ENCODE data around the gene TXNDC8. TPM values are rescaled to one million over a fixed set of nuclear protein-coding genes. Genes with fewer than 3 reads are reported as not detected.

Gene TXNDC8
- total and polyA plus RNA-seq, 2 experiments from 2014 or later: not detected

DNA sequence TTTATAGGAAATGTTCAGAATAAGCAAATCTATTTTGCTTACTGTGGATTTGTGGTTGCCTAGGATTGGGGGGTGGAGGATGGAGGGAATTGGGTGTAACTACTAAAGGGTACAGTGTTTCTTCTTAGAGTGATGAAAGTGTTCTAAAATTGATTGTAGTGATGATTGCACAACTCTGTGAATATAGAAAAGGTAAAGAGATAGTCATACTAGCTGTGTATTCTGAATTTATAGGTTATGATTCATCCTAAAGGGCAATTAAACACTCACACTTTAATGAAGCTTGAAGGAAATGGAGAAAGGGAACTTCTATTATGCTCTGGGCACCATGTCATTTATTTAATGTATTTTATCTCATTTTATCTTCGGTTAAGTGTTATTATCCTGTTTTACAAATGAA is 9.9 kb downstream of the TXNDC8 start (continued):
- no peak for TF ChIP-seq CTCF (conservative IDR thresholded peaks at IDR 0.05; ENCODE audit: low read depth in 2 of 2)

DNA sequence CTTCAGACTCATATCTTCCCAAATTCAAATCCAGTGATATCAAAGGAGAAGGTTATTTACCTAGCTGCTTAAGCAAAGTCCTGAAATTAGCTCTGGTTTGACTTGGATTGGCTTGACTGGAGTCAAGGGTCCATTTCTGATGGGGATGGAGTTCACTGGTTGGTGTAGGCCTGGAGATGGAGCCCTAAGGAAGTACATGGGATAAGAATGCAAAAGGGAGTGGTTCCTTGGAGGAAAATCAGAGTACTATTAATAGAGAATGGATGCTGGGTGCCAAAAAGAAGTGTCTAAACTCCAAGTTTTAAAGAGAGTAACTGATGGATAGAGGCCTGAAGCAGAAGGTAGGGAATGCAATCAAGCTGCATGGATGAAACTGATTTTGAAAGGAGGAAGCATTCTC is 13.8 kb downstream of the TXNDC8 start:
- Histone ChIP-seq H3K27me3 (ENCODE audit: insufficient read depth) (no peaks in the 10 kb centered on the region), H3K4me2 (no peak overlapping the region), H3K36me3 (ENCODE audit: insufficient read depth) (no peaks in the 10 kb centered on the region), H3K27ac (ENCODE audit: low read depth) (no peak overlapping the region), H3K9me2 (ENCODE audit: insufficient read depth) (0 out of 2 replicates have a peak, but pooled peaks cover 7% of the 10 kb centered on the region), H2AFZ (no peak overlapping the region), H4K20me1 (replicated peaks; ENCODE audit: insufficient read depth) (no peaks in the 10 kb centered on the region), H3K79me2 (replicated peaks; ENCODE audit: insufficient read depth) (no peaks in the 10 kb centered on the region), H3K4me3 (no peak overlapping the region), H3K4me1 (ENCODE audit: insufficient read depth) (no peaks in the 10 kb centered on the region), H3F3A (replicated peaks; ENCODE audit: low read depth) (no peaks in the 10 kb centered on the region)
- Mint-ChIP-seq H3K36me3 (ENCODE audit: low read depth) (no peaks in the 10 kb centered on the region), H3K27ac (no peak overlapping the region), H3K27me3 (ENCODE audit: insufficient read depth, low read depth, poor library complexity) (no peaks in the 10 kb centered on the region), H3K4me1 (no peaks in the 10 kb centered on the region), H3K4me3 (no peak overlapping the region), H3K9me3 (no peaks in the 10 kb centered on the region)
- DNase-seq (ENCODE audit: low spot score) (no peak), ATAC-seq (no peak)
- no peak for TF ChIP-seq STAT1 (IDR thresholded peaks at IDR 0.05; ENCODE audit: unreplicated experiment)
- TF ChIP-seq CREB1 (CRISPR knock-in tag; IDR thresholded peaks at IDR 0.05; ENCODE audit: low read depth): no peak
- TF ChIP-seq, protein P1, sequence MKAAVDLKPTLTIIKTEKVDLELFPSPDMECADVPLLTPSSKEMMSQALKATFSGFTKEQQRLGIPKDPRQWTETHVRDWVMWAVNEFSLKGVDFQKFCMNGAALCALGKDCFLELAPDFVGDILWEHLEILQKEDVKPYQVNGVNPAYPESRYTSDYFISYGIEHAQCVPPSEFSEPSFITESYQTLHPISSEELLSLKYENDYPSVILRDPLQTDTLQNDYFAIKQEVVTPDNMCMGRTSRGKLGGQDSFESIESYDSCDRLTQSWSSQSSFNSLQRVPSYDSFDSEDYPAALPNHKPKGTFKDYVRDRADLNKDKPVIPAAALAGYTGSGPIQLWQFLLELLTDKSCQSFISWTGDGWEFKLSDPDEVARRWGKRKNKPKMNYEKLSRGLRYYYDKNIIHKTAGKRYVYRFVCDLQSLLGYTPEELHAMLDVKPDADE (IDR thresholded peaks at IDR 0.05): no peak
- TF ChIP-seq REST (IDR thresholded peaks at IDR 0.05; ENCODE audit: unreplicated experiment): no peak
- no peak for TF ChIP-seq POLR2AphosphoS5 (IDR thresholded peaks at IDR 0.05; ENCODE audit: low read depth)
- TF ChIP-seq JUNB (IDR thresholded peaks at IDR 0.05; ENCODE audit: unreplicated experiment): no peak
- TF ChIP-seq ZNF331 (CRISPR knock-in tag; IDR thresholded peaks at IDR 0.05; ENCODE audit: low read depth): no peak
- no peak for TF ChIP-seq ZNF114 (CRISPR knock-in tag; IDR thresholded peaks at IDR 0.05)
- no peak for TF ChIP-seq EZH2 (IDR thresholded peaks at IDR 0.05; ENCODE audit: low read depth, unreplicated experiment)
- no peak for TF ChIP-seq ZNF462 (CRISPR knock-in tag; IDR thresholded peaks at IDR 0.05)
- TF ChIP-seq EZH2phosphoT487 (IDR thresholded peaks at IDR 0.05; ENCODE audit: unreplicated experiment): no peak
